GM10266 (cell line): Measurements from ENCODE around the gene C2orf42.
"Not testable (repeated sequence)": the region's sequence is repeated elsewhere in the genome, so short reads cannot be mapped to it uniquely, and the experiment has no call there.

Experiments
- DNase-seq: peaks from one replicate; pipeline ENCODE4 v3.0.0; 2012; ENCODE audit errors: extremely low spot score
- CTCF ChIP-seq: IDR thresholded peaks from 2 replicates; pipeline ENCODE4 v1.5.1; 2012; ENCODE audit warnings: mild to moderate bottlenecking, low read depth; ENCODE audit not compliant: control insufficient read depth, insufficient read depth; ENCODE audit errors: missing control alignments

The C2orf42 gene

DNA sequence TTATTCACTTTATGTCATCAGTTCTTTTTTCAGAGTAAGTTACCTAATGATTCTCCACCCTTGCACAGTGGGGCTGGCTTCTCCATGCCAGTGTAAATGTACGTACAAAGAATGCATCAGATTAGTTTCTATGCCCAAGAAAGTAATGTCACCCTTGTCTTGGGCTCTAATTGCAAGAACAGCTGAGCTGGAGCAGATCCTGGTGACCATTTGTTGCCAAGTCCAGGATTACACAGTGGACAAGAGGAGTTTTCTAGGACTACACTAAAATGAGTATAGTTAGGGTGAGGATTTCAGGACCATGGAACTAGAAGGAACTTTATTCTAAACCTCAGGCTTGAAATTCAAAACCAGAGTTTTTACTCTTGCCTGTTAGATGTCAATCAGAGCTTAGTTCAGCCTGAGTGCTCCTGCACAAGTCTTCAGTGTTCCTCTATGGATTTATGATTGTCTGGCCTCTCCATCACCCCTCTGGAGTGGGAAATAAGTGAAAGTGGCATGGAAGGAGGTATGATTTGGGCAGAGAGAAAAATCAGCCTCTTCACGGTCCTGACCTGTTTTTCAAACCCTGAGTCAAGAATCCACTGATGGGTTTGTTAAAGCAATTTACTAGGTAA is 73.8 kb downstream of the C2orf42 start:
- no peak for DNase-seq

GRCh38 chr2:70115646-70116442 is 75.0 kb downstream of the C2orf42 start:
- no peak for DNase-seq
- peak; percentile 22 for TF ChIP-seq CTCF

More for the DNA sequence above, 73.8 kb downstream of the C2orf42 start:
- TF ChIP-seq CTCF: no peak

DNA sequence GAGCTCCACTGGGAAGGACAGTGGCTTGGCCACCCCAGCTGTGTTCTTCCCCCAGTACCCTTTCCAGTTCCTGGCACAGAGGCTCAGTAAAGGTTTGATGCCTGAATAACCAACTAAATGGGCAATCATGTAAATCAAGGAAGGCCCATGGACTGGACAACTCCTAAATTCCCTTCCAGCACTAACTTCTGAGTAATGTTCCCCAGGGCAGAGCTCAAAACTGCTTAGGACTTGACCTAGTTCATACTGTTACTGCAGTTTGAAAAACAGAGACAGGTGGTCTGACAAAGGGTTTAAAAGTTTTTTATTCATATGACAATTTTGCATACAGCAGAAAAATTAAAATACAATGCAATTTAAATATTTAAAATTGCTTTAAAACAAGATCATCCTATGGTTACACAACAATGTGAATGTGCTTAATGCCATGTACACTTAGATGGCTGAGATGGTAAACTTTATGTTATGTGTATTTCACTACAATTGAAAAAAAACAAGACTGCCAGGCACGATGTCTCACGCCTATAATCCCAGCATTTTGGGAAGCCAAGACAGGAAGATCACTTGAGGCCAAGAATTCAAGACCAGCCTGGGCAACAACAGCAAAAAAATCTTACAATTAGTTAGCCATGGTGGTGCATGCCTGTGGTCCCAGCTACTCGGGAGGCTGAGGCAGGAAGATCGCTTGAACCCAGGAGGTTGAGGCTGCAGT is 77.3 kb downstream of the C2orf42 start:
- TF ChIP-seq CTCF: no peak
- DNase-seq: no peak

- no peak for TF ChIP-seq CTCF
- no peak for DNase-seq
Measured at GRCh38 chr2:70111752-70112591, 78.8 kb downstream of the C2orf42 start.

GRCh38 chr2:70110397-70110796 is 80.4 kb downstream of the C2orf42 start:
- not testable (repeated sequence) for DNase-seq

DNA sequence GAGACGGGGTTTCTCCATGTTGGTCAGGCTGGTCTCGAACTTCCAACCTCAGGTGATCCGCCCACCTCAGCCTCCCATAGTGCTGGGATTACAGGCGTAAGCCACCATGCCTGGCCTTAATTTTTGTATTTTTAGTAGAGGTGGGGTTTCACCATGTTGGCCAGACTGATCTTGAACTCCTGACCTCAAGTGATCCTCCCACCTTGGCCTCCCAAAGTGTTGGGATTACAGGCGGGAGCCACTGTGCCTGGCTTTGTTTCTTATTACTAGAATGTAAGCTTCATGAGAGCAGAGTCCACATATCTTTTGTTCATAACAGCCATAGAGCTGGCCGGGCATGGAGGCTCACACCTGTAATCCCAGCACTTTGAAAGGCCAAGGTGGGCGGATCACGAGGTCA is 84.7 kb downstream of the C2orf42 start:
- not testable (repeated sequence) for DNase-seq

- TF ChIP-seq CTCF: no peak
- peak; percentile 67 for DNase-seq
Measured at GRCh38 chr2:70104231-70105111, 86.3 kb downstream of the C2orf42 start.
